GM20431 (cell line): Measurements from ENCODE around the gene SPATA25.
"Not testable (repeated sequence)": the region's sequence is repeated elsewhere in the genome, so short reads cannot be mapped to it uniquely, and the experiment has no call there.

Source experiments
- in situ Hi-C: fragments of 300-500 bp; cut with MseI, MboI; formaldehyde crosslinking; loops from one replicate; pipeline ENCODE4 v1.15.0; 2020; ENCODE audit warnings: low sequenced_read_pairs; ENCODE audit not compliant: unreplicated experiment

The SPATA25 gene

GRCh38 chr20:45897289-45897688 is 9.9 kb upstream of the SPATA25 start:
- in situ Hi-C loops: no loop called here

GRCh38 chr20:45896641-45897161 is 9.3 kb upstream of the SPATA25 start:
- in situ Hi-C loops: no loop called here

GRCh38 chr20:45894797-45895196 is 7.4 kb upstream of the SPATA25 start:
- in situ Hi-C loops: no loop called here

GRCh38 chr20:45893831-45894230 is 6.4 kb upstream of the SPATA25 start:
- in situ Hi-C loops: no loop called here

GRCh38 chr20:45892828-45893500 is 5.5 kb upstream of the SPATA25 start:
- in situ Hi-C loops: no loop called here

- in situ Hi-C loops: no loop called here
These were observed 4.8 kb upstream of the SPATA25 start for GRCh38 chr20:45892049-45892825.

GRCh38 chr20:45890985-45891983 is 3.9 kb upstream of the SPATA25 start, which contains the start of the genes CTSA and NEURL2:
Gene CTSA, plus strand, starts transcription at chr20:45891335. Its CDS starts 234 bp downstream, at chr20:45891569.
Gene NEURL2, minus strand, starts transcription at chr20:45891208. Its CDS starts 217 bp downstream, at chr20:45890991.
- in situ Hi-C loops: no loop called here

- in situ Hi-C loops: no loop called here
These were observed 2.9 kb upstream of the SPATA25 start for GRCh38 chr20:45890077-45890984.

- in situ Hi-C loops: no loop called here
These were observed 1.3 kb upstream of the SPATA25 start for GRCh38 chr20:45888681-45889080.

GRCh38 chr20:45886590-45887345 is 654 bp downstream of the SPATA25 start:
- in situ Hi-C loops: no loop called here

- in situ Hi-C loops: no loop called here
These were observed 4.3 kb downstream of the SPATA25 start for GRCh38 chr20:45883100-45883469.

- in situ Hi-C loops: no loop called here
These were observed 4.8 kb downstream of the SPATA25 start for GRCh38 chr20:45882469-45883099.

GRCh38 chr20:45880988-45881788 is 6.2 kb downstream of the SPATA25 start, which contains the start of gene ZSWIM1:
Gene ZSWIM1, plus strand, starts transcription at chr20:45881227. Its CDS starts 1,366 bp downstream, at chr20:45882593.
- in situ Hi-C loops: no loop called here

GRCh38 chr20:45878076-45878761 is 9.2 kb downstream of the SPATA25 start:
- in situ Hi-C loops: no loop called here

GRCh38 chr20:45874576-45874975 is 12.8 kb downstream of the SPATA25 start:
- in situ Hi-C loops: no loop called here

- in situ Hi-C loops: not testable (repeated sequence)
These were observed 13.3 kb downstream of the SPATA25 start for GRCh38 chr20:45874104-45874481.
